Kidney (tissue), 14 donors: ENCODE results near the gene NHERF2. TPM values are rescaled to one million over a fixed set of nuclear protein-coding genes. Genes with fewer than 3 reads are reported as not detected.

Experiments used
- DNase-seq, 5 donors: peaks; one replicate each; pipeline ENCODE4 v3.0.0-alpha.2; 2013 to 2020
- FAIRE-seq: peaks from 2 replicates; lab custom pipeline; 2012; peaks lifted over from hg19 to GRCh38; lab: Jason Lieb, UNC
- H3K27ac ChIP-seq, 2 donors: one replicate each; pipeline ENCODE4 v1.7.0; 2013; ENCODE audit warnings: low read depth in 2 of 2, low read length in 2 of 2, inconsistent platforms in 1 of 2
- H3K27me3 ChIP-seq: one replicate; pipeline ENCODE4 v1.7.1; 2013; ENCODE audit warnings: low read length, inconsistent platforms; ENCODE audit not compliant: control insufficient read depth, insufficient read depth
- H3K36me3 ChIP-seq, 3 donors: one replicate each; pipeline versions ENCODE4 v1.7.0 to v1.7.1; 2013; ENCODE audit warnings: low read length in 3 of 3, control low read depth in 1 of 3, inconsistent platforms in 1 of 3; ENCODE audit not compliant: insufficient read depth in 3 of 3, control insufficient read depth in 2 of 3
- H3K4me1 ChIP-seq, 3 donors: one replicate each; pipeline versions ENCODE4 v1.7.0 to v1.7.1; 2013; ENCODE audit warnings: low read length in 3 of 3, inconsistent platforms in 1 of 3, low read depth in 1 of 3; ENCODE audit not compliant: control insufficient read depth in 2 of 3, insufficient read depth in 2 of 3
- H3K4me3 ChIP-seq, 3 donors: one replicate each; pipeline versions ENCODE4 v1.7.0 to v1.8.1; 2013; ENCODE audit warnings: low read length in 3 of 3, control low read depth in 1 of 3, inconsistent platforms in 1 of 3
- H3K9ac ChIP-seq, 3 donors: one replicate each; pipeline versions ENCODE4 v1.7.0 to v1.7.1; 2013; ENCODE audit warnings: low read length in 3 of 3, control low read depth in 1 of 3, inconsistent platforms in 1 of 3
- H3K9me3 ChIP-seq, 3 donors: one replicate each; pipeline versions ENCODE4 v1.7.0 to v1.7.1; 2013; ENCODE audit warnings: low read length in 3 of 3, control low read depth in 1 of 3, inconsistent platforms in 1 of 3; ENCODE audit not compliant: control insufficient read depth in 2 of 3, insufficient read depth in 1 of 3
- intact Hi-C: fragments of 100-400 bp; cut with DNase I; formaldehyde crosslinking; loops from one replicate; pipeline ENCODE4 v1.11.1; 2022
- polyA plus RNA-seq: library from polyadenylated mRNA; stranded (reverse); fragments of 350-450 nt; fragmentation: Illumina TruSeq; extraction: RNeasy Lipid Tissue Mini Kit (QIAGEN cat#74804); gene quantifications from one replicate; pipeline ENCODE4 v1.2.3, GENCODE V29; 2014; ENCODE audit warnings: low read depth, low replicate concordance; ENCODE audit not compliant: insufficient read depth
- total RNA-seq: library from RNA; stranded (reverse); fragmentation: NEBNext Ultra II Directional; extraction: Animal tissue kit (Norgen Biotek cat#: 25700); gene quantifications from one replicate; pipeline ENCODE4 v1.2.1, GENCODE V29; 2021
- TF ChIP-seq, protein P1 (sequence below): IDR thresholded peaks from 3 replicates; pipeline ENCODE4 v1.5.1; 2012; ENCODE audit warnings: mild to moderate bottlenecking, moderate library complexity, borderline replicate concordance; ENCODE audit not compliant: insufficient read depth; ENCODE audit errors: extremely low read depth
- donor health status: control.
- donor health status: control.
- donor health status: control.
- donor health status: control.
- donor health status: control.
- donor health status: DM: yes; HTN: yes; CAD: no.
- donor health status: Normal renal cell carcinoma (clear cell type).

The NHERF2 gene
- total and polyA plus RNA-seq, 2 donors from 2014 or later = 238 to 405 TPM

- peak overlapping the region; percentile 43 to 60 for H3K27ac ChIP-seq
- H3K9me3 ChIP-seq = no peaks in the 10 kb centered on the region
- H3K9ac ChIP-seq = no peak overlapping the region
Observed at GRCh38 chr16:2039274-2040031, 12.8 kb downstream of the NHERF2 start.

GRCh38 chr16:2040041-2040786 is 13.5 kb downstream of the NHERF2 start:
- no peak overlapping the region for H3K9ac ChIP-seq
- H3K27ac ChIP-seq = peak overlapping the region in 1 of 2 donors; percentile 60
- DNase-seq (peak in 2 of 5 donors; percentile 49 to 80), FAIRE-seq (no peak)
- intact Hi-C loops = no loop called here
- H3K36me3 ChIP-seq = peaks cover 0 to 4% (median 0%) of the 10 kb centered on the region in 3 donors
- H3K4me3 ChIP-seq = no peak overlapping the region
- TF ChIP-seq, protein P1, sequence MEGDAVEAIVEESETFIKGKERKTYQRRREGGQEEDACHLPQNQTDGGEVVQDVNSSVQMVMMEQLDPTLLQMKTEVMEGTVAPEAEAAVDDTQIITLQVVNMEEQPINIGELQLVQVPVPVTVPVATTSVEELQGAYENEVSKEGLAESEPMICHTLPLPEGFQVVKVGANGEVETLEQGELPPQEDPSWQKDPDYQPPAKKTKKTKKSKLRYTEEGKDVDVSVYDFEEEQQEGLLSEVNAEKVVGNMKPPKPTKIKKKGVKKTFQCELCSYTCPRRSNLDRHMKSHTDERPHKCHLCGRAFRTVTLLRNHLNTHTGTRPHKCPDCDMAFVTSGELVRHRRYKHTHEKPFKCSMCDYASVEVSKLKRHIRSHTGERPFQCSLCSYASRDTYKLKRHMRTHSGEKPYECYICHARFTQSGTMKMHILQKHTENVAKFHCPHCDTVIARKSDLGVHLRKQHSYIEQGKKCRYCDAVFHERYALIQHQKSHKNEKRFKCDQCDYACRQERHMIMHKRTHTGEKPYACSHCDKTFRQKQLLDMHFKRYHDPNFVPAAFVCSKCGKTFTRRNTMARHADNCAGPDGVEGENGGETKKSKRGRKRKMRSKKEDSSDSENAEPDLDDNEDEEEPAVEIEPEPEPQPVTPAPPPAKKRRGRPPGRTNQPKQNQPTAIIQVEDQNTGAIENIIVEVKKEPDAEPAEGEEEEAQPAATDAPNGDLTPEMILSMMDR = no peak
- H3K27me3 ChIP-seq = no peaks in the 10 kb centered on the region
- H3K4me1 ChIP-seq = peaks cover 0 to 51% (median 0%) of the 10 kb centered on the region in 3 donors
- H3K9me3 ChIP-seq = no peaks in the 10 kb centered on the region

More at GRCh38 chr16:2039274-2040031, 12.8 kb downstream of the NHERF2 start:
- Histone ChIP-seq H3K4me1 (peaks cover 0 to 57% (median 0%) of the 10 kb centered on the region in 3 donors), H3K4me3 (no peak overlapping the region), H3K36me3 (peaks cover 0 to 4% (median 0%) of the 10 kb centered on the region in 3 donors), H3K27me3 (no peaks in the 10 kb centered on the region)
- FAIRE-seq (no peak), DNase-seq (peak; percentile 88 to 97 (median 93))
- TF ChIP-seq, protein P1 = no peak
- intact Hi-C loops = no loop called here

DNA sequence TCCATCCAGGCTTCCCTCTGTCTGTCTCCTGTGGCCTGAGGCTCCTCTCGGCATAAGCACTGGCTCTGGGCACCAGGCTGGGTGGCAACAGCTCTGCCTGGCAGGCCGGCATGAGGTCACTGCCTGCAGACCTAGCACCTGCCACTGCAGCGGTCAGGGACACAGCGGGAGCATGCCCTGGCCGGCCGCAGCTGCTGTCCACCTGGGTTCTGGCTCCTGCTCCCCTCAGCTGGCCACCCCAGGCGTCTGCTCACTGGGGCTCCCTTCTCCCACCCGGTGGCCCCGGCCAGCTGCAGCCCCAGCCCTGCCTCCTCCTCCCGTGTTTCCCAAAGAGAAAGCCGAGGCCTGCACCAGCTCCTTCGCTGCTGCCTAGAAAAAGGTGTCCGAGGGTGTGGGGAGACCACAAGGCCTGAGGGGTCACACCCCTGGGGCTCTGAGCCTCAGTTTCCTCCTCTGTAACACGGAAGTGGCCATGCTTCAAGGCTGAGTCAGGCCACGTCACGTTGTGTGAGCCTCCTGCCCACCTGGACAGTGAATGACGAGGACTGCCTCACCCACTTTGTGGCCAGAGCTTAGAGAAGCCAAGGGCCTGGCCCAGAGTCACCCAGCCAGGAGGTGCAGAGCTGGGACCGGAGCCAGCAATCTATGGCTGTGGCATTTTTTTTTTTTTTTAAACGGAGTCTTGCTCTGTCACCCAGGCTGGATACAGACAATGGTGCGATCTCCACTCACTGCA is 14.3 kb downstream of the NHERF2 start:
- no peak overlapping the region for H3K4me3 ChIP-seq
- TF ChIP-seq, protein P1 = no peak
- intact Hi-C loops = no loop called here
- H3K27me3 ChIP-seq = no peaks in the 10 kb centered on the region
- H3K27ac ChIP-seq = no peak overlapping the region
- FAIRE-seq (no peak), DNase-seq (peak in 2 of 5 donors; percentile 52 to 77)
- no peak overlapping the region for H3K9ac ChIP-seq
- no peaks in the 10 kb centered on the region for H3K9me3 ChIP-seq
- peaks cover 0 to 4% (median 0%) of the 10 kb centered on the region in 3 donors for H3K36me3 ChIP-seq
- H3K4me1 ChIP-seq = peaks cover 0 to 50% (median 0%) of the 10 kb centered on the region in 3 donors
